DOHH2 (cell line): ENCODE data around the gene DCXR.

ENCODE experiments used
- H3F3A ChIP-seq: fragments of 200-600 bp; sonication (generic), shearing (Covaris generic); 2 replicates; pipeline ENCODE4 v1.6.0; 2016; ENCODE audit warnings: antibody characterized with exemption, mild to moderate bottlenecking; ENCODE audit not compliant: control insufficient read depth, insufficient read depth
- H3K27ac ChIP-seq: fragments of 200-600 bp; sonication (generic); 2 replicates; pipeline ENCODE4 v1.5.1; 2014; ENCODE audit warnings: low read depth, mild to moderate bottlenecking, low read length, moderate library complexity
- H3K27me3 ChIP-seq: fragments of 200-600 bp; sonication (generic); 2 replicates; pipeline ENCODE4 v1.6.1; 2014; ENCODE audit warnings: mild to moderate bottlenecking, low read length, mixed read lengths; ENCODE audit not compliant: control insufficient read depth
- H3K36me3 ChIP-seq: fragments of 200-600 bp; sonication (generic); 2 replicates; pipeline ENCODE4 v1.6.1; 2014; ENCODE audit warnings: mild to moderate bottlenecking, low read length, moderate library complexity, mixed read lengths; ENCODE audit not compliant: control insufficient read depth
- H3K4me1 ChIP-seq: fragments of 200-600 bp; sonication (generic); 2 replicates; pipeline ENCODE4 v1.6.1; 2014; ENCODE audit warnings: mild to moderate bottlenecking, low read length, mixed read lengths; ENCODE audit not compliant: control insufficient read depth
- H3K4me2 ChIP-seq: fragments of 200-600 bp; sonication (generic); 2 replicates; pipeline ENCODE4 v1.6.0; 2014; ENCODE audit warnings: mild to moderate bottlenecking, low read length, moderate library complexity
- H3K4me3 ChIP-seq: fragments of 200-600 bp; sonication (generic); 2 replicates; pipeline ENCODE4 v1.5.1; 2014; ENCODE audit warnings: mild to moderate bottlenecking, low read length, mixed read lengths
- H3K79me2 ChIP-seq: fragments of 200-600 bp; sonication (generic); 2 replicates; pipeline ENCODE4 v1.6.1; 2014; ENCODE audit warnings: mild to moderate bottlenecking, low read length, mixed read lengths; ENCODE audit not compliant: control insufficient read depth
- H3K9me2 ChIP-seq: fragments of 200-600 bp; sonication (generic); replicated peaks from 2 replicates; pipeline ENCODE4 v1.6.1; 2014; ENCODE audit warnings: mild to moderate bottlenecking, low read length, mixed read lengths; ENCODE audit not compliant: control insufficient read depth
- H3K9me3 ChIP-seq: fragments of 200-600 bp; sonication (generic); 2 replicates; pipeline ENCODE4 v1.6.1; 2014; ENCODE audit warnings: antibody characterized with exemption, low read length, mixed read lengths; ENCODE audit not compliant: control insufficient read depth, insufficient read depth
- H4K20me1 ChIP-seq: fragments of 200-600 bp; sonication (generic); 2 replicates; pipeline ENCODE4 v1.6.0; 2014; ENCODE audit warnings: low read depth, mild to moderate bottlenecking, antibody characterized with exemption, low read length, moderate library complexity; ENCODE audit not compliant: control insufficient read depth, insufficient read depth
- EZH2phosphoT487 ChIP-seq: fragments of 200-600 bp; sonication (generic); IDR thresholded peaks from 2 replicates; pipeline ENCODE4 v1.6.1; 2017; ENCODE audit warnings: borderline replicate concordance, mild to moderate bottlenecking, antibody characterized with exemption, low read length, moderate library complexity, mixed read lengths
- TF ChIP-seq, protein P1 (sequence below): fragments of 200-600 bp; sonication (generic); IDR thresholded peaks from one replicate; pipeline ENCODE4 v1.5.1; 2014; ENCODE audit warnings: antibody characterized with exemption, mild to moderate bottlenecking, low read depth, low read length; ENCODE audit not compliant: poor library complexity, severe bottlenecking

Gene DCXR

GRCh38 chr17:82037092-82037888 lies at the start of gene DCXR:
Gene DCXR, minus strand, starts transcription at chr17:82037697. Its CDS starts 15 bp downstream, at chr17:82037682.
- H4K20me1 ChIP-seq: peaks cover 5% of the 10 kb centered on the region
- no peak for TF ChIP-seq EZH2phosphoT487
- TF ChIP-seq, protein P1, sequence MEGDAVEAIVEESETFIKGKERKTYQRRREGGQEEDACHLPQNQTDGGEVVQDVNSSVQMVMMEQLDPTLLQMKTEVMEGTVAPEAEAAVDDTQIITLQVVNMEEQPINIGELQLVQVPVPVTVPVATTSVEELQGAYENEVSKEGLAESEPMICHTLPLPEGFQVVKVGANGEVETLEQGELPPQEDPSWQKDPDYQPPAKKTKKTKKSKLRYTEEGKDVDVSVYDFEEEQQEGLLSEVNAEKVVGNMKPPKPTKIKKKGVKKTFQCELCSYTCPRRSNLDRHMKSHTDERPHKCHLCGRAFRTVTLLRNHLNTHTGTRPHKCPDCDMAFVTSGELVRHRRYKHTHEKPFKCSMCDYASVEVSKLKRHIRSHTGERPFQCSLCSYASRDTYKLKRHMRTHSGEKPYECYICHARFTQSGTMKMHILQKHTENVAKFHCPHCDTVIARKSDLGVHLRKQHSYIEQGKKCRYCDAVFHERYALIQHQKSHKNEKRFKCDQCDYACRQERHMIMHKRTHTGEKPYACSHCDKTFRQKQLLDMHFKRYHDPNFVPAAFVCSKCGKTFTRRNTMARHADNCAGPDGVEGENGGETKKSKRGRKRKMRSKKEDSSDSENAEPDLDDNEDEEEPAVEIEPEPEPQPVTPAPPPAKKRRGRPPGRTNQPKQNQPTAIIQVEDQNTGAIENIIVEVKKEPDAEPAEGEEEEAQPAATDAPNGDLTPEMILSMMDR: peak; percentile 83
- peak within 1 kb of the TSS; percentile 54 for H3K27ac ChIP-seq
- H3K79me2 ChIP-seq: peaks cover 12% of the 10 kb centered on the region
- peaks cover 9% of the 10 kb centered on the region for H3F3A ChIP-seq
- peak within 1 kb of the TSS; percentile 96 for H3K4me3 ChIP-seq
- peaks cover 24% of the 10 kb centered on the region for H3K4me1 ChIP-seq
- H3K36me3 ChIP-seq: peaks cover 21% of the 10 kb centered on the region
- H3K27me3 ChIP-seq: no peaks in the 10 kb centered on the region
- H3K9me2 ChIP-seq: no peaks in the 10 kb centered on the region
- peak within 1 kb of the TSS; percentile 99 for H3K4me2 ChIP-seq
- H3K9me3 ChIP-seq: no peaks in the 10 kb centered on the region

DNA sequence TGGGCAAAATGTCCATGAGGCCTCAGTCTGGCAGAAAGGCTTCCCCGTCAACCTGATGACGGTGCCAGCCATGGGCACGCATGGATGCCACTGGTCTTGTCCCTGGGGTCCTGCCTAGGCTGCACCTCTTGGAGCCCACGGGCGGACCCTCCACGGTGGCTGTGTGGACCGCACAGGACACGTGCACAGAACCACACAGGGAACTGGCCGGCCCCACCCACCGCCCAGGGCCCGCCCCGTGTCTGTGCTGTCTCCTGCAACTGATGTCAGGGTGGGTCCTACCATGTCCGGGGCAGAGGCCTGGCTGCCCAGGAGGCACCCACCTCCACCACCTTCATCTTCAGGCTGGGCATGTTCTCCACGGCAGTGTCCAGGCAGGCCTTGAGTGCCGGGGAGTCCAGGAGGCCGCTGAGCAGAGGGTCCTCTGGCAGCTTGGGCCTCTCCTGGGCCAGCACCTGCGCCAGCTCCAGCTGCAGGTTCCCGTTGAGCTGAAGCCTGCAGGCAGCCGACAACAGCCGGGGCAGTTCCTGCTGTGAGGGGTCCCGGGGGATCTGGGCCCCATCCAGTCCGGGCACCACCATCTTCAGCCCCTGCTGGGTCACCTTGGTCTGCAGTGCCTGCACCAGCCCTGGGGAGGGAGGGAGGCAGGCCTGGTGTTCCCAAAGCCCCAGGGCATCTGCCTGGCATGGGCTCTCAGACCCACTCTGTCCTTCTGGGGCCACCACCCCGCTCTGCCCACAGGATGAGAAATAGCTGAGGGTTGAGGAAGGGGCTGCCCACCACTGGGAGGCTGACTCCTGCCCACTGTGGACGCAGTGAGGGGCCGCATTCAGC lies 48.7 kb upstream of the DCXR start:
- Histone ChIP-seq H3K4me1 (no peaks in the 10 kb centered on the region), H4K20me1 (no peaks in the 10 kb centered on the region), H3K27ac (no peak overlapping the region), H3K4me2 (no peak overlapping the region), H3F3A (no peaks in the 10 kb centered on the region), H3K4me3 (no peak overlapping the region), H3K9me3 (no peaks in the 10 kb centered on the region), H3K27me3 (no peaks in the 10 kb centered on the region), H3K79me2 (peaks cover 5% of the 10 kb centered on the region; the same call in 1 of the 2 replicates), H3K9me2 (no peaks in the 10 kb centered on the region), H3K36me3 (peaks cover 97% of the 10 kb centered on the region)
- TF ChIP-seq, protein P1: no peak
- TF ChIP-seq EZH2phosphoT487: no peak

GRCh38 chr17:82085031-82085861 lies 47.7 kb upstream of the DCXR start:
- Histone ChIP-seq H4K20me1 (no peaks in the 10 kb centered on the region), H3K4me2 (no peak overlapping the region), H3K4me3 (no peak overlapping the region), H3K79me2 (no peaks in the 10 kb centered on the region; the same call in 1 of the 2 replicates), H3K9me3 (no peaks in the 10 kb centered on the region), H3K27me3 (no peaks in the 10 kb centered on the region), H3K4me1 (no peaks in the 10 kb centered on the region), H3F3A (no peaks in the 10 kb centered on the region), H3K27ac (no peak overlapping the region), H3K9me2 (no peaks in the 10 kb centered on the region), H3K36me3 (peaks cover 97% of the 10 kb centered on the region)
- TF ChIP-seq, protein P1: no peak
- no peak for TF ChIP-seq EZH2phosphoT487
